Erythroblast (primary cell): Measurements from ENCODE around the gene SCGB2B2.

Source experiments
- DNase-seq, 2 experiments: peaks; one replicate each; lab custom pipeline; 2025; lab: John Stamatoyannopoulos, UW
- GATA1 ChIP-seq: IDR thresholded peaks from 2 replicates; pipeline ENCODE4 v1.6.1; 2011; ENCODE audit warnings: low read depth, mild to moderate bottlenecking, control low read depth, low read length, moderate library complexity
- POLR2A ChIP-seq: IDR thresholded peaks from 2 replicates; pipeline ENCODE4 v1.6.1; 2011; ENCODE audit warnings: mild to moderate bottlenecking, low read length

The SCGB2B2 gene

GRCh38 chr19:34664870-34665269, 12.1 kb downstream of the SCGB2B2 start:
- no peak for DNase-seq
- no peak for TF ChIP-seq POLR2A

GRCh38 chr19:34664168-34664567, 12.8 kb downstream of the SCGB2B2 start:
- no peak for TF ChIP-seq GATA1
- no peak for DNase-seq

DNA sequence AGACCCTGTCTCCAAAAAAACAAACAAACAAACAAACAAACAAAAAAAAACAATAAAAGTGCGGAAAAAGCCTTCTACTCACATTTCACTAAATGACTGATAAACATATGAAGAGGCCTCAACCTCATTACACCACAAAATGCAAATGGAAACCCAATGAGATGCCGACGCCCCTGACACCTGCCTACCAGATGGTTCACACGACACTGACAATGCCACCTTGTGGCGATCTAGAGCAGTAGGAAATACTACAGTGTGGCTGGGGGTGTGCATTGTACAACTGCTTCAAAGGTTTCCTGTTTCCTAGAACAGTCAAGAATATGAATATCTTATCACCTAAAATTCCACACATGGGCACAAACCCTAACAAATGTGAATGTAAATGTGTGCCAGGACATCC, 14.0 kb downstream of the SCGB2B2 start:
- no peak for TF ChIP-seq POLR2A
- TF ChIP-seq GATA1 = no peak
- DNase-seq = peak; percentile 27 to 29

GRCh38 chr19:34661357-34661756, 15.6 kb downstream of the SCGB2B2 start:
- TF ChIP-seq GATA1 (no peak), POLR2A (no peak)
- no peak for DNase-seq

GRCh38 chr19:34655651-34656050, 21.3 kb downstream of the SCGB2B2 start:
- DNase-seq = no peak
- no peak for TF ChIP-seq POLR2A
- TF ChIP-seq GATA1 = no peak

DNA sequence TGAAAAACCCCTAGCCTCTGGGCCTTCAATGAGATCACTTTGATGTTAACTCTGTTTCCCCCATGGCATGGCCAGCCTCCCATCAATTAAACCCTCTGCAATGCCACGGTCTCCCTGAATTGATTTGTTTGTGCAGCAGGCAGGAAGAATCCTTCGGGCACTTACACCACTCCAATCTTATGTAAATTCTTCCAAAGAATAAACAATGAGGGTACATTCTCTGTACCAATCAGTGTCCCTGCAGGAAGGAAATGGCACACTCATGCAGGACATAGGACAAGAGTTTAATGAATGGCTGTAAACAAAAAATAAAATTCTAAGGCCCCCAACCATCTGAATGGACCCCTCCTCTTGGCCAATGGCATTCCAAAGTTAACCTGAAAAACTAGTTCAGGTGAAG, 22.2 kb downstream of the SCGB2B2 start:
- TF ChIP-seq GATA1 = no peak
- no peak for TF ChIP-seq POLR2A

GRCh38 chr19:34651747-34652146, 25.2 kb downstream of the SCGB2B2 start:
- no peak for DNase-seq
- TF ChIP-seq POLR2A (no peak), GATA1 (no peak)

More for the DNA sequence above, 22.2 kb downstream of the SCGB2B2 start:
- DNase-seq = no peak

GRCh38 chr19:34649886-34650543, 26.9 kb downstream of the SCGB2B2 start:
- no peak for DNase-seq
- TF ChIP-seq POLR2A = no peak

DNA sequence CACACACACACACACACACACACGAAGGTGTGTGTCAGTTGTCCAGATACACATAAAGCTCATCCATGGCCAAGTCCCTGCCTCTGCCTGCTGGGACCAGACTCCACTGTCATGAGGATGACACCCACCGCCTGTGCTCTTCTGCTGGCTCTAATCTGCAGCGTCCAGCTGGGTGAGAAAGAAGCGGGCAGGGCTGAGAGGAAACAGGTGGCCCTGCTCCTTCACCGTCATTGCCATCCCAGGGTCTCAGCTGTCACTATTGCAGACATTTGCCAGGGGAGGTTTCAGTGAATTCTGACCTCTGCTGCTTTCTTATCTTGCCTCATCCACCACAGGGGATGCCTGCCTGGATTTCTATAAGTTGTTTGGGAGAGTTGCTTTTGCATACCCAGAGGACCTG, 31.4 kb downstream of the SCGB2B2 start:
- DNase-seq = no peak
- TF ChIP-seq GATA1 (no peak), POLR2A (no peak)

- DNase-seq = no peak
- no peak for TF ChIP-seq GATA1
- no peak for TF ChIP-seq POLR2A
These were observed 31.9 kb downstream of the SCGB2B2 start for GRCh38 chr19:34644991-34645461.

DNA sequence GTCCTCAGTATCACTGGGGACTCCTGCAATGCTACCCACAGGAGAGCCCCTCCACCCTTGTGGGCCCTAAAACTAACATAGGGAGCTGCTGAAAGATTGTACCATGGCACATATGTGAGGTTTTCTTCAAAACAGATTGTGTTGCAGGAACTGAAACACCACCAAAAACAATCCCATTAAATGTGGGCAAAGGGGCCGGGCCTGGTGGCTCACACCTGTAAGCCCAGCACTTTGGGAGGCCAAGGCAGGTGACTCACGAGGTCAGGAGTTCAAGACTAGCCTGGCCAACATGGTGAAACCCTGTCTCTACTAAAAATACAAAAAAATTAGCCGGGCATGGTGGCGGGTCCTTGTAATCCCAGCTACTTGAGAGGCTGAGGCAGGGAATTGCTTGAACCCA, 34.7 kb downstream of the SCGB2B2 start:
- no peak for TF ChIP-seq POLR2A
- TF ChIP-seq GATA1 = no peak
- no peak for DNase-seq

GRCh38 chr19:34639491-34640085, 37.4 kb downstream of the SCGB2B2 start:
- DNase-seq = peak; percentile 74 to 85
- no peak for TF ChIP-seq GATA1
- no peak for TF ChIP-seq POLR2A

- DNase-seq = no peak
- TF ChIP-seq POLR2A = no peak
These were observed 43.2 kb downstream of the SCGB2B2 start for GRCh38 chr19:34633802-34634201.
